SU-DHL-6 (cell line): Measurements from ENCODE around the gene SLC35B1.

Experiments used
- H2AFZ ChIP-seq: fragments of 200-600 bp; sonication (generic); 2 replicates; pipeline ENCODE4 v1.6.1; 2014; ENCODE audit warnings: low read depth, mild to moderate bottlenecking, moderate library complexity, mixed read lengths, antibody characterized with exemption, low read length; ENCODE audit not compliant: severe bottlenecking
- H3F3A ChIP-seq: fragments of 200-600 bp; shearing (Covaris generic); 2 replicates; pipeline ENCODE4 v1.6.0; 2016; ENCODE audit warnings: antibody characterized with exemption, mild to moderate bottlenecking; ENCODE audit not compliant: insufficient read depth
- H3K27ac ChIP-seq: fragments of 200-600 bp; sonication (generic); 2 replicates; pipeline ENCODE4 v1.5.1; 2016; ENCODE audit warnings: low read depth, mild to moderate bottlenecking, low read length, moderate library complexity, mixed read lengths
- H3K27me3 ChIP-seq: fragments of 200-600 bp; sonication (generic), shearing (Covaris generic); 2 replicates; pipeline ENCODE4 v1.6.0; 2014; ENCODE audit warnings: mild to moderate bottlenecking, low read length
- H3K36me3 ChIP-seq: fragments of 200-600 bp; sonication (generic); 2 replicates; pipeline ENCODE4 v1.6.1; 2014; ENCODE audit warnings: mild to moderate bottlenecking, low read length, mixed read lengths
- H3K4me2 ChIP-seq: fragments of 300-600, 200-600 bp; shearing (Covaris generic), sonication (generic); 2 replicates; pipeline ENCODE4 v1.6.0; 2014; ENCODE audit warnings: low read length, low read depth, mild to moderate bottlenecking; ENCODE audit not compliant: poor library complexity, severe bottlenecking
- H3K4me3 ChIP-seq: fragments of 200-600 bp; sonication (generic); 2 replicates; pipeline ENCODE4 v1.5.1; 2014; ENCODE audit warnings: antibody characterized with exemption, low read length, mild to moderate bottlenecking, mixed read lengths; ENCODE audit not compliant: insufficient read depth, poor library complexity, severe bottlenecking
- H3K79me2 ChIP-seq: fragments of 200-600 bp; sonication (generic); 2 replicates; pipeline ENCODE4 v1.6.1; 2014; ENCODE audit warnings: mild to moderate bottlenecking, low read length, moderate library complexity; ENCODE audit not compliant: insufficient read depth
- H3K9ac ChIP-seq: fragments of 200-600 bp; sonication (generic); 2 replicates; pipeline ENCODE4 v1.7.0; 2014; ENCODE audit warnings: mild to moderate bottlenecking, low read length
- H3K9me2 ChIP-seq: fragments of 200-600 bp; sonication (generic); replicated peaks from 2 replicates; pipeline ENCODE4 v1.6.1; 2014; ENCODE audit warnings: low read length; ENCODE audit not compliant: insufficient read depth
- H3K9me3 ChIP-seq: fragments of 200-600 bp; sonication (generic); 2 replicates; pipeline ENCODE4 v1.6.1; 2014; ENCODE audit warnings: low read length, mixed read lengths; ENCODE audit not compliant: insufficient read depth
- H4K20me1 ChIP-seq: fragments of 200-600 bp; sonication (generic); 2 replicates; pipeline ENCODE4 v1.6.1; 2014; ENCODE audit warnings: low read depth, mild to moderate bottlenecking, antibody characterized with exemption, low read length, moderate library complexity, mixed read lengths
- CTCF ChIP-seq: fragments of 200-600 bp; sonication (generic); IDR thresholded peaks from one replicate; pipeline ENCODE4 v1.5.1; 2017; ENCODE audit warnings: antibody characterized with exemption, mild to moderate bottlenecking, low read length, moderate library complexity; ENCODE audit not compliant: insufficient read depth, poor library complexity, severe bottlenecking
- EZH2phosphoT487 ChIP-seq: fragments of 200-600 bp; sonication (generic), shearing (Covaris generic); conservative IDR thresholded peaks from 2 replicates; pipeline ENCODE4 v1.6.1; 2018; ENCODE audit warnings: mild to moderate bottlenecking, antibody characterized with exemption, low read length, moderate library complexity, mixed read lengths

SLC35B1 gene

GRCh38 chr17:49730785-49731434 is 23.1 kb upstream of the SLC35B1 start:
- Histone ChIP-seq H4K20me1 (no peaks in the 10 kb centered on the region), H3K9me2 (no peaks in the 10 kb centered on the region), H3K27ac (no peak overlapping the region), H3K36me3 (no peaks in the 10 kb centered on the region), H3K4me3 (no peak overlapping the region), H3K9ac (no peak overlapping the region), H3K27me3 (no peaks in the 10 kb centered on the region), H3K9me3 (no peaks in the 10 kb centered on the region), H3K4me2 (no peak overlapping the region), H3F3A (no peaks in the 10 kb centered on the region), H3K79me2 (no peaks in the 10 kb centered on the region), H2AFZ (no peak overlapping the region)
- TF ChIP-seq EZH2phosphoT487, result no peak
- no peak for TF ChIP-seq CTCF

GRCh38 chr17:49730078-49730784 is 22.5 kb upstream of the SLC35B1 start:
- Histone ChIP-seq H3K27ac (no peak overlapping the region), H3K9me3 (no peaks in the 10 kb centered on the region), H4K20me1 (no peaks in the 10 kb centered on the region), H3K9me2 (no peaks in the 10 kb centered on the region), H3K4me3 (no peak overlapping the region), H3F3A (no peaks in the 10 kb centered on the region), H3K4me2 (no peak overlapping the region), H3K36me3 (no peaks in the 10 kb centered on the region), H3K9ac (no peak overlapping the region), H2AFZ (no peak overlapping the region), H3K27me3 (no peaks in the 10 kb centered on the region), H3K79me2 (no peaks in the 10 kb centered on the region)
- TF ChIP-seq EZH2phosphoT487 (no peak), CTCF (no peak)

GRCh38 chr17:49729069-49729468 is 21.3 kb upstream of the SLC35B1 start:
- Histone ChIP-seq H3K27me3 (no peaks in the 10 kb centered on the region), H3K9ac (no peak overlapping the region), H3K9me3 (no peaks in the 10 kb centered on the region), H3K4me2 (no peak overlapping the region), H3K9me2 (no peaks in the 10 kb centered on the region), H3K27ac (no peak overlapping the region), H3K4me3 (no peak overlapping the region), H2AFZ (no peak overlapping the region), H3K79me2 (no peaks in the 10 kb centered on the region), H4K20me1 (no peaks in the 10 kb centered on the region), H3K36me3 (no peaks in the 10 kb centered on the region), H3F3A (no peaks in the 10 kb centered on the region)
- TF ChIP-seq EZH2phosphoT487, result no peak
- no peak for TF ChIP-seq CTCF
